GM21381 (cell line): Measurements from ENCODE around the gene TSHZ3.

Source experiments
- ATAC-seq: cut with Tn5 transposase; IDR thresholded peaks from one replicate; pipeline ENCODE4 v1.9.1; 2021; ENCODE audit warnings: mild to moderate bottlenecking, moderate library complexity; ENCODE audit not compliant: unreplicated experiment

TSHZ3 gene

GRCh38 chr19:31268751-31269383 is 80.4 kb downstream of the TSHZ3 start:
- ATAC-seq = no peak

- no peak for ATAC-seq
These were observed 82.5 kb downstream of the TSHZ3 start for GRCh38 chr19:31266731-31267130.

- ATAC-seq = no peak
These were observed 83.0 kb downstream of the TSHZ3 start for GRCh38 chr19:31266196-31266595.

- no peak for ATAC-seq
These were observed 85.0 kb downstream of the TSHZ3 start for GRCh38 chr19:31264041-31264778.

GRCh38 chr19:31263328-31263727 is 85.9 kb downstream of the TSHZ3 start:
- no peak for ATAC-seq

- no peak for ATAC-seq
These were observed 86.5 kb downstream of the TSHZ3 start for GRCh38 chr19:31262725-31263191.

GRCh38 chr19:31261603-31262212 is 87.5 kb downstream of the TSHZ3 start:
- ATAC-seq = no peak

GRCh38 chr19:31261019-31261602 is 88.1 kb downstream of the TSHZ3 start:
- ATAC-seq = no peak

GRCh38 chr19:31260171-31260933 is 88.9 kb downstream of the TSHZ3 start:
- ATAC-seq = no peak

GRCh38 chr19:31258211-31259052 is 90.8 kb downstream of the TSHZ3 start:
- ATAC-seq = no peak

- no peak for ATAC-seq
These were observed 91.7 kb downstream of the TSHZ3 start for GRCh38 chr19:31257426-31258130.

- ATAC-seq = no peak
These were observed 92.2 kb downstream of the TSHZ3 start for GRCh38 chr19:31257025-31257424.

GRCh38 chr19:31256593-31256960 is 92.7 kb downstream of the TSHZ3 start:
- no peak for ATAC-seq

GRCh38 chr19:31255831-31256592 is 93.2 kb downstream of the TSHZ3 start:
- no peak for ATAC-seq

GRCh38 chr19:31255174-31255799 is 93.9 kb downstream of the TSHZ3 start:
- no peak for ATAC-seq

- no peak for ATAC-seq
These were observed 94.6 kb downstream of the TSHZ3 start for GRCh38 chr19:31254611-31255010.

- no peak for ATAC-seq
These were observed 95.1 kb downstream of the TSHZ3 start for GRCh38 chr19:31254180-31254551.

- no peak for ATAC-seq
These were observed 95.6 kb downstream of the TSHZ3 start for GRCh38 chr19:31253526-31254179.
